HG03460 (cell line): ENCODE results near the gene R3HCC1L.
"Not testable (repeated sequence)": the region's sequence is repeated elsewhere in the genome, so short reads cannot be mapped to it uniquely, and the experiment has no call there.

Experiments
- ATAC-seq: cut with Tn5 transposase; IDR thresholded peaks from one replicate; pipeline ENCODE4 v1.9.1; 2021; ENCODE audit not compliant: unreplicated experiment

Gene R3HCC1L

DNA sequence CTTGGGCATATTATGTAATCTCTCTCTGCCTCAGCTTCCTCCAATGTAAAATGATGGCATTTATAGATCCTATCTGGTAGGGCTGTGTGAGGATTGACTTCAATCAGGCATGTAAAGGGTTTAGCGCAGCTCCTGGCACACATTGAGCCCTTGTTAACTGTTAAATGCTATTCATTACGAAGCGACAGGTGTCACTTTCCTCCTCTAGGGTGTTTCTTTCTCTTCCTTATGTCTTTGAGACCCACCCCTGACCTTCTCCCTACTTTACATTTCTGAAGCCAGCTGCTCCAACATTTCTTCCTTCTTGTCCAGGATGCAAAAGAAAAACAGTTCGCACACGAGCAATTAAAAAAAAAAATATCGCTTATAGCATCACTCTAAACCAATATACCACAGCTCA is 5.7 kb upstream of the R3HCC1L start:
- no peak for ATAC-seq

- no peak for ATAC-seq
Measured at GRCh38 chr10:98131619-98132018, 2.8 kb upstream of the R3HCC1L start.

GRCh38 chr10:98133075-98133752 is 1.2 kb upstream of the R3HCC1L start:
- peak; percentile 40 for ATAC-seq

- ATAC-seq, result no peak
Measured at GRCh38 chr10:98134117-98134430, 383 bp upstream of the R3HCC1L start.

GRCh38 chr10:98135222-98135899 is 904 bp downstream of the R3HCC1L start:
- ATAC-seq, result peak; percentile 1

- ATAC-seq, result not testable (repeated sequence)
Measured at GRCh38 chr10:98136775-98137174, 2.3 kb downstream of the R3HCC1L start.

GRCh38 chr10:98138031-98138430 is 3.6 kb downstream of the R3HCC1L start:
- no peak for ATAC-seq

- no peak for ATAC-seq
Measured at GRCh38 chr10:98139431-98139830, 5.0 kb downstream of the R3HCC1L start.

GRCh38 chr10:98141484-98142073 is 7.1 kb downstream of the R3HCC1L start:
- no peak for ATAC-seq

GRCh38 chr10:98144985-98145384 is 10.5 kb downstream of the R3HCC1L start:
- ATAC-seq, result no peak

DNA sequence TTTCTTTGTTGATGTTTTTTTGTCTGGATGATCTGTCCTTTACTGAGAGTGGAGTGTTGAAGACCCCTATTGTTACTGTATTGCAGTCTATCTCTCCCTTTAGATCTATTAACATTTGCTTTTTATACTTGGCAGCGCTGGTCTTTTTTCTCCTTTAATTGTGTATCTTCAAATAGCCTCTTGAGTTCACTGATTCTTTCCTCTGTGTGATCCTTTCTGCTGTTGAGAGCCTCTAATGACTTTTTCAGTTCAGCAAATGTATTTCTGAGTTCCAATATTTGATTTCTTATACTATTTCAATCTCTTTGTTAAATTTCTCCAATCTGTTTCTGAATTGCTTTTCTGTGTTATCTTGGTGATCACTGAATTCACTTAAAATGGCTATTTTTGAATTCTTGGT is 15.4 kb downstream of the R3HCC1L start:
- no peak for ATAC-seq

GRCh38 chr10:98150544-98150943 is 16.1 kb downstream of the R3HCC1L start:
- ATAC-seq, result no peak

DNA sequence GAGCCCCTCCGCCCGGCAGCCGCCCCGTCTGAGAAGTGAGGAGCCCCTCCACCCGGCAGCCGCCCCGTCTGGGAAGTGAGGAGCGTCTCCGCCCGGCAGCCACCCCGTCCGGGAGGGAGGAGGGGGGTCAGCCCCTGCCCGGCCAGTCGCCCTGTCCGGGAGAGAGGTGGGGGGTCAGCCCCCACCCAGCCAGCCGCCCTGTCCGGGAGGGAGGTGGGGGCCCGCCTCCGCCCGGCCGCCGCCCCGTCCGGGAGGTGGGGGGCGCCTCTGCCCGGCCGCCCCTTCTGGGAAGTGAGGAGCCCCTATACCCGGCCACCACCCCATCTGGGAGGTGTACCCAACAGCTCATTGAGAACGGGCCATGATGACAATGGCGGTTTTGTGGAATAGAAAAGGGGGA is 18.3 kb downstream of the R3HCC1L start:
- ATAC-seq, result not testable (repeated sequence)

GRCh38 chr10:98153213-98153958 is 18.9 kb downstream of the R3HCC1L start:
- ATAC-seq, result not testable (repeated sequence)

DNA sequence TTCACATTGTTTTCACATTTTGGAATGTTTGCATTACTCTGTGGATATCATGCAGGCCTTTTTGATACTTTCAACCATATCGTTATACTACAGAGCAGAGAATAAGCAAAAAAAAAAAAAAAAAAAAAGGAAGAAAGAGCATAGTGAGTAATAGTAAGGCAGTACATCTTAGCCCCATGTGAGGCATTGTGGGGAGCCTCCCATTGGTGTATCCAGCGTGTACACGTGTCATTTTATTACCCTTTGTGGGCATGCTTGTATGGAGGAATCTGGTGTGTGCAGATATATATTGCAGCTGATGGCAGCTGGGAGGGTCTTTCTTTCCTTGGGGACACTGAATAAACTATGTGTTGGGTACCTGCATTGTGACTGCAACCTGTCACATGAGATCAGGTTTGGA is 19.6 kb downstream of the R3HCC1L start:
- no peak for ATAC-seq

GRCh38 chr10:98158576-98158975 is 24.1 kb downstream of the R3HCC1L start:
- ATAC-seq, result no peak

- ATAC-seq, result no peak
Measured at GRCh38 chr10:98163941-98164340, 29.5 kb downstream of the R3HCC1L start.

GRCh38 chr10:98167191-98167590 is 32.7 kb downstream of the R3HCC1L start:
- peak; percentile 71 for ATAC-seq

GRCh38 chr10:98168147-98168546 is 33.7 kb downstream of the R3HCC1L start:
- no peak for ATAC-seq

- no peak for ATAC-seq
Measured at GRCh38 chr10:98168766-98169165, 34.3 kb downstream of the R3HCC1L start.

- ATAC-seq, result no peak
Measured at GRCh38 chr10:98169379-98169778, 34.9 kb downstream of the R3HCC1L start.
